DOHH2 (cell line): ENCODE data around the gene CLN5.

Experiments used
- CTCF ChIP-seq: fragments of 200-600 bp; sonication (generic); IDR thresholded peaks from one replicate; pipeline ENCODE4 v1.5.1; 2014; ENCODE audit warnings: antibody characterized with exemption, mild to moderate bottlenecking, low read depth, low read length; ENCODE audit not compliant: poor library complexity, severe bottlenecking
- EZH2phosphoT487 ChIP-seq: fragments of 200-600 bp; sonication (generic); IDR thresholded peaks from 2 replicates; pipeline ENCODE4 v1.6.1; 2017; ENCODE audit warnings: borderline replicate concordance, mild to moderate bottlenecking, antibody characterized with exemption, low read length, moderate library complexity, mixed read lengths

DNA sequence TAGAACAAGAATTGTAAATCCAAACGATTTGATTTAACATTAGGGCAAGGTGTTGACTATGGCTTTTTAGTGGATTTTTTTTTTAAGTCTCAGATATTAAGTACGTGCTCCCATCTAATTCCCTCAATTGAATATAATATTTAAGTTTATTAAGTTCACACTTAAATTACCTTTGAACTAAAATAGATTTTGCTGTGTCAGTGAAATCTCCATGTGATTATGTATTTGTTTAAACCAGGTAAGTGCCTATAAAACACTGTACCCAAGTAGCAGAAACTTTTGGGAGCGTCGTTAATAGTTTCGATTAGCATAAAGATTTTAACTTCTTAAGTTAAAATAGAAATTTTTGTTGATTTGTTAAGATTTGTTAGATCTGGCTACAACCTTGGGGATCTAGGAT lies 1.6 kb downstream of the CLN5 start:
- TF ChIP-seq CTCF (no peak), EZH2phosphoT487 (no peak)
